ENCODE measurements around the gene H1-8. TPM values are rescaled to one million over a fixed set of nuclear protein-coding genes. Genes with fewer than 3 reads are reported as not detected.
"Not testable (repeated sequence)": the region's sequence is repeated elsewhere in the genome, so short reads cannot be mapped to it uniquely, and the experiment has no call there.

H1-8 gene
- total RNA-seq, 2 experiments from 2014 or later, result not detected

DNA sequence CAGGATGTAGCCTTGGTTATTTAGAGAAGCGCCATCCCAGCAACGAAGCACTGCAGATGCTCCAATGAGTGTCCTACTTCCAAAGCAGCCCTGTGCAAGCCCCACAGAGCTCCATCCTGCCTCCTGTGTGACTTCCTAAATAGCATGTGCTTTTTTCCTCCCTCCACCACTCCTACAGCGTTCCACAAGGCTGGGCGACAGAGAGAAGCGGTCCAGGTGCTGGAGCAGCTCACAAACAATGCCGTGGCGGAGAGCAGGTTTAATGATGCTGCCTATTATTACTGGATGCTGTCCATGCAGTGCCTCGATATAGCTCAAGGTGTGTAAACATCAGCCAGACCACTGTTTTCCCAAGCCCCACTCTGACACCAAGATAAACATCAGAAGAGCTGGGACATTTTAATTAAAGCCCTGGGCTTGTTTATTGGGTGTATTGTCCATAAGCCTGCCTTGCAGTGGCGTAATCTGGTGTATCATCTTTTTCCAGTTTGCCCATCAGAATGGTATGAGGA lies 36.7 kb upstream of the H1-8 start:
- H3K4me1 Mint-ChIP-seq, result no peaks in the 10 kb centered on the region
- H3K27ac Mint-ChIP-seq, result no peak overlapping the region
- no peaks in the 10 kb centered on the region for H3K36me3 Mint-ChIP-seq
- DNase-seq, result no peak
- H3K4me3 Mint-ChIP-seq, result no peak overlapping the region
- no peaks in the 10 kb centered on the region for H3K9me3 Mint-ChIP-seq
- no peaks in the 10 kb centered on the region for H3K27me3 Mint-ChIP-seq

DNA sequence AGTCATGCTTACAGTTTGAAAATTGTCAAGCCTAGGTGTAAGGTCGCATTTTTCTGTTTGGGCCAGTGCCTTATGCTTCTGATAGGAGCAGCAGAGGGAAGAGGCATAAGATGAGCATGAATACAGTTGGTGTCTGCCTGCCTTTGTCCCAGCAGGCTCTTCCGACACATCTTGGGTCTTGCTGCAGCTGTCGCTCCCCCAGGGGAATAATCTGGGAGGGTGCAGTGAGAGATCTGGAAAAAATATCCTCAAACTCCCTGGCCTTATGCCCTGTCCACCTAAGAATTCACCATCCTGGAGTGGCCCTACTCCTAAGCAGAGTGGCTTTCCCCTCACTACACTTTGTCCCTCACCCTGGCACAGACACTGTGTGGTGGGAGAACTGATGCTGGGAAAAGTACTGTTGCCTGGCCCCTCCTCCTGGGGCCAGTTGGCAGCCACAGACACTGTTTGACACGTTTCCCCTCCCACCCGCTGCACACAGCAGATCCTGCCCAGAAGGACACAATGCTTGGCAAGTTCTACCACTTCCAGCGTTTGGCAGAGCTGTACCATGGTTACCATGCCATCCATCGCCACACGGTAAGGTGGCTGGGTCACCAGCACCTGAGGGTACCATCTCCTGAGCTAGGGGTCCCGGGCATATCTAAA lies 35.7 kb upstream of the H1-8 start:
- Mint-ChIP-seq H3K4me3 (no peak overlapping the region), H3K36me3 (no peaks in the 10 kb centered on the region), H3K4me1 (no peaks in the 10 kb centered on the region), H3K27ac (no peak overlapping the region), H3K27me3 (no peaks in the 10 kb centered on the region), H3K9me3 (no peaks in the 10 kb centered on the region)
- no peak for DNase-seq

DNA sequence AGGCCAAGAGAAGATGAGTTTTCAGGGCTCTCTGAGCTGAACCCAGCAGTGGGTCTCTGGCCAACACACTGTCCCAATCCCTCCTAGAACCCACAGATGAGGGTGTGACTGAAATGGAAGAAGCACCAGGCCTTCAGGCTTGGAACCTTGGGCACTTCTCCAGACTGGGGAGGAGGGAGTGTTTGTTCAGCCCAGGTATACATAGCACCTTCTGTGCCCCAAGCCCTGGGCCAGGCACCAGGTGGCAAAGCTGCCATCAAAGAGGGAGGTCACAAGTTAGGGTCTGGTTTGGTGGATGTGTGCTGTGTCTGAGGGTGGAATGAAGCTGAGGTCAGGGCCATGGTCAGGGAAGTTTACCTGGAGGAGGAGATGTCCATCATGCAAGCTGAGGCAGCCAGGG lies 30.4 kb upstream of the H1-8 start:
- Mint-ChIP-seq H3K27me3 (no peaks in the 10 kb centered on the region), H3K4me1 (no peaks in the 10 kb centered on the region)

GRCh38 chr3:129513705-129514104 lies 29.3 kb upstream of the H1-8 start:
- DNase-seq, result no peak
- Mint-ChIP-seq H3K4me3 (no peak overlapping the region), H3K9me3 (no peaks in the 10 kb centered on the region), H3K4me1 (no peaks in the 10 kb centered on the region), H3K27ac (no peak overlapping the region), H3K36me3 (peaks cover 5% of the 10 kb centered on the region), H3K27me3 (no peaks in the 10 kb centered on the region)

More for the DNA sequence above, 30.4 kb upstream of the H1-8 start:
- Mint-ChIP-seq H3K9me3 (no peaks in the 10 kb centered on the region), H3K4me3 (no peak overlapping the region), H3K27ac (no peak overlapping the region), H3K36me3 (peaks cover 5% of the 10 kb centered on the region)
- DNase-seq, result no peak

- Mint-ChIP-seq H3K27ac (no peak overlapping the region), H3K4me3 (no peak overlapping the region), H3K36me3 (peaks cover 5% of the 10 kb centered on the region), H3K4me1 (no peaks in the 10 kb centered on the region), H3K9me3 (no peaks in the 10 kb centered on the region), H3K27me3 (no peaks in the 10 kb centered on the region)
- no peak for DNase-seq
Measured at GRCh38 chr3:129514110-129514509, 28.9 kb upstream of the H1-8 start.

DNA sequence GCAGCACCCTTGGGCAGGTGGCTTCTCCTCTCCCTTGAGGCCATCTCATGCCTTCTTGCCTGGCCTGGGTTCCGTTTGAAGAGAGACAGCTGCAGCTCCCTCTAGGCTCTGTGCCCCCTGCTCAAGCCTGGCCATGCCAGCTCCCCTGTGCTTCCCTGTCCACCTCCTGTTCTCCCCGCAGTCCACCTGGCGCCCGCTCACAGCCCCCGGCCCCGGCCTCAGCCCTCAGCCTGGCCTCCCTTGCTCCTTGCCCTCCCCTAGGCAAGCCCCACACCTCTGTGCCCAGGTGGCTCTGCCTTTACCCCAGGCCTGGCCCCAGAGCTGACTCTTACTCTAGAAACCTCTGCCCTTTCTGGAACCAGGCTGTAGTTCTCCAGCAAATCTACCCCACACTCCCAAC lies 28.4 kb upstream of the H1-8 start:
- no peaks in the 10 kb centered on the region for H3K4me1 Mint-ChIP-seq

DNA sequence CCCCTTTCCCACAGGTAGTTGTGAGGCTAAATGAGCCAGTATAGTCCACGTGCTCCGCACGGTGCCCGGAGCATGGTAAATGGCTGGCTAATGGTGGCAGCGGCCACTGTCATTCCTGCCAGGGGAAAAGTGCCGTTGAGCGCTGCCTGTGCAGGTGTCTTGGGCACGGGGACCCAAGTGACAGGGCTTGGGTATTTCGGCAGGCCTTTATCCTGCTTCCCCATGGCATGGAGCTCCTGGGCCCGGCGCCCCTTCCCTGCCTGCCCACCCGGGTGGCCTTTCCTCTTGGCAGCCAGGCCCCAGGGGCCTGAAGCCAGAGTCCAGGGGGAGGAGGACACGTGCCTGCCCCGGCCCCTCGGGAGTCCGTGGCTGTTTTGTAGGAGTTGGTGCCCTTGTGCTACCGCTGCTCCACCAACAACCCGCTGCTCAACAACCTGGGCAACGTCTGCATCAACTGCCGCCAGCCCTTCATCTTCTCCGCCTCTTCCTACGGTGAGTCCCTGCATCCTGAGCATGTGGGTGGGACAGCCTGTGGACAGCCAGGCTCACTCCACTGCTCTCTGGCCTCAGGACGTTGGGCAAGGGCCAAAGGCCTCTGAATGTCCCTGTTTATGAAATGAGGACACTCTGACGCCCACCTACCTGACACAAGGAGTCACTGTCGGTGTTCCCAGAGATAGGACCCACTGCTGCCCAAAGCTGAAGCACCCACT lies 27.7 kb upstream of the H1-8 start:
- H3K27me3 Mint-ChIP-seq, H3K4me1 Mint-ChIP-seq, H3K9me3 Mint-ChIP-seq: not testable (repeated sequence)

More for the DNA sequence above, 28.4 kb upstream of the H1-8 start:
- Mint-ChIP-seq H3K36me3 (peaks cover 5% of the 10 kb centered on the region), H3K9me3 (no peaks in the 10 kb centered on the region), H3K4me3 (no peak overlapping the region), H3K27me3 (no peaks in the 10 kb centered on the region), H3K27ac (no peak overlapping the region)
- DNase-seq, result no peak

DNA sequence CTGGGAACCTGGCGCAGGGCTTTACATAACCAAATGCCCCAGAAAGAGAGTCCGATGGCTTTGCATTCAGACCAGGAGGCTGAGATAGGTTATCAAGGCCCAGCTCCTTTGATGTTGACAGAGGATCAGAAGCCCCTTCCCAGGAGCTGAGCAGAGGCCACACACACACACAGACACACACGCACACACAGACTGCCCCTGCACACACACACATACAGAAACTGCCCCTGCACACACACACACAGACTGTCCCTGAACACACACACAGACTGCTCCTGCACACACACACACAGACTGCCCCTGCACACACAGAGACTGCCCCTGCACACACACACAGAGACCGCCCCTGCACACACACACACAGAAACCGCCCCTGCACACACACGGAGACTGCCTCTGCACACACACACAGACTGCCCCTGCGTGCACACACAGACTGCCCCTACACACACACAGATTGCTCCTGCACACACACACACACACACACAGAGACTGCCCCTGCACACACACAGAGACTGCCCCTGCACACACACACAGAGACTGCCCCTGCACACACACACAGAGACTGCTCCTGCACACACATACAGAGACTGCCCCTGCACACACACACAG lies 27.0 kb upstream of the H1-8 start:
- DNase-seq, H3K36me3 Mint-ChIP-seq, H3K4me1 Mint-ChIP-seq, H3K9me3 Mint-ChIP-seq, H3K27ac Mint-ChIP-seq, H3K4me3 Mint-ChIP-seq, H3K27me3 Mint-ChIP-seq: not testable (repeated sequence)

More for the DNA sequence above, 27.7 kb upstream of the H1-8 start:
- DNase-seq, H3K36me3 Mint-ChIP-seq, H3K27ac Mint-ChIP-seq, H3K4me3 Mint-ChIP-seq: not testable (repeated sequence)

DNA sequence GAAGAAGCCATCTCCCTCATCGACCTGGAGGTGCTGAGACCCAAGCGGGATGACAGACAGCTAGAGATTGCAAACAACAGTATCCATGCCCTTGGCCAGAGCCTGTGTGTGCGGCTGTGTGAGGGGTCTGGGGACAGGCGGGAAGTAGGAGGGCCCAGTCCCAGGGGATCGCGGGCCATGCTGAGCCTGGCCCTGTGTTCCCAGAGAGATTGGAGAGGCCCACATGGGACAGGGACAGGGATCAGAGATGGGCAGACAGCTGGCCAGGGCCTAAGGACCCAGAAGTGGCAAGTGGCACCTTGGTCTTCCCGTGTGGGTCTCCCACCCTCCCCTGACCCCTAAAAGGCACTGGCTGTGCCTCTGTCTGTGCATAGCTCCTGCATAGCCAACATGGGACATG lies 25.5 kb upstream of the H1-8 start:
- Mint-ChIP-seq H3K4me1 (no peaks in the 10 kb centered on the region), H3K4me3 (no peak overlapping the region), H3K36me3 (peaks cover 5% of the 10 kb centered on the region), H3K27ac (no peak overlapping the region), H3K27me3 (no peaks in the 10 kb centered on the region), H3K9me3 (no peaks in the 10 kb centered on the region)
- no peak for DNase-seq

DNA sequence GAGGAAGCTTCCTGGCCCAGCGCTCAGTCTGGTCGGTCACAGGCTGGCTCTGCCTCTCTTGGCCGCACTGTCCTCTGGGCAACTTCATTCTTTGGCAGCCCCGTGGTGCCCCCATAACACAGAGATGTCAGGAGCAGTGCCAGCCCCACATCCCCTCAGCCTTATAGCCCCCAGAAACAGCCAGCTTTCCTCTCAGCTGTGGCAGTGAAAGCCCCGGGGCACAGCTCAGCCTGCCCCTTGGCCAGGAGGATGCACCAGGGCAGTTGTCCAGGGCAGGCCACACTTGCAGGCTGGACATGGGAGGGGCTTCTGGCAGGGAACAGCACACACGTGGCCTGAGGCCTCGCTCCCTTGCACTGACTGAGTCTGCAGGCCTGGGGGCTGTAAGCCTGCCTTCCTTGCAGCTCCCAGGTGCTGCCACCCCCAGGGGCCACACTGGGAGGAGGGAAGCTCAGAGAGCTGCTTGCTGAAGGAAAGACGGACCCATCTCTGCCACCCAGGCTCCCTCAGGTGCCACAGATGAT lies 24.9 kb upstream of the H1-8 start:
- DNase-seq, result no peak
- no peaks in the 10 kb centered on the region for H3K27me3 Mint-ChIP-seq
- no peak overlapping the region for H3K27ac Mint-ChIP-seq
- no peak overlapping the region for H3K4me3 Mint-ChIP-seq
- H3K9me3 Mint-ChIP-seq, result no peaks in the 10 kb centered on the region
- H3K4me1 Mint-ChIP-seq, result no peaks in the 10 kb centered on the region
- H3K36me3 Mint-ChIP-seq, result peaks cover 5% of the 10 kb centered on the region

DNA sequence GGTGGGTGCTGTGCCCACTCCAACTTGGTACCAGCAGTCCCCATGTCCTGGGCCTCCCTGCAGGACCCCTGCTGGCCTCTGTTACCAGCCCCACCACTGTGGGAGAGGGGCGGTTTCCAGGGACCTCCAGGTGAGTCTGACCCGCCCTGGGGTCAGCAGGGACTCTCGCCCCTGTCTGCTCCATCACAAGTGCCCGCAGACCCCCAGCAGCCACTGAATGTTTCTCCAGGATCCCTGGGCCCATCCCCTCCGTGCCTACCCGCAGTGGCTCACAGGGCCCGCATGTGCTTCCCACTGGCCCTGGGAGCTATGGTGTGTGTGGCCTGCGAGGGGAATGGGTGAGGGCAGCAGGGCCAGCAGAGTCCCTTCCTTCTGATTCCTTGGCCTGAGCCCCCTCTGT lies 24.4 kb upstream of the H1-8 start:
- Mint-ChIP-seq H3K9me3 (no peaks in the 10 kb centered on the region), H3K36me3 (peaks cover 5% of the 10 kb centered on the region), H3K4me1 (no peaks in the 10 kb centered on the region), H3K27ac (no peak overlapping the region), H3K27me3 (no peaks in the 10 kb centered on the region), H3K4me3 (no peak overlapping the region)
- no peak for DNase-seq

GRCh38 chr3:129519449-129519848 lies 23.5 kb upstream of the H1-8 start:
- no peak for DNase-seq
- H3K4me1 Mint-ChIP-seq, result no peaks in the 10 kb centered on the region
- H3K27me3 Mint-ChIP-seq, result no peaks in the 10 kb centered on the region
- no peaks in the 10 kb centered on the region for H3K9me3 Mint-ChIP-seq
- peaks cover 5% of the 10 kb centered on the region for H3K36me3 Mint-ChIP-seq
- no peak overlapping the region for H3K27ac Mint-ChIP-seq
- H3K4me3 Mint-ChIP-seq, result no peak overlapping the region

- Mint-ChIP-seq H3K27me3 (no peaks in the 10 kb centered on the region), H3K27ac (no peak overlapping the region), H3K36me3 (peaks cover 5% of the 10 kb centered on the region), H3K4me1 (no peaks in the 10 kb centered on the region), H3K4me3 (no peak overlapping the region), H3K9me3 (no peaks in the 10 kb centered on the region)
- no peak for DNase-seq
Measured at GRCh38 chr3:129519896-129520715, 22.9 kb upstream of the H1-8 start.

GRCh38 chr3:129520960-129521359 lies 22.0 kb upstream of the H1-8 start:
- Mint-ChIP-seq H3K9me3 (no peaks in the 10 kb centered on the region), H3K4me1 (no peaks in the 10 kb centered on the region), H3K27ac (no peak overlapping the region), H3K27me3 (no peaks in the 10 kb centered on the region), H3K4me3 (no peak overlapping the region), H3K36me3 (peaks cover 3% of the 10 kb centered on the region)
- no peak for DNase-seq

- Mint-ChIP-seq H3K36me3 (no peaks in the 10 kb centered on the region), H3K4me3 (no peak overlapping the region), H3K4me1 (no peaks in the 10 kb centered on the region), H3K9me3 (no peaks in the 10 kb centered on the region), H3K27me3 (no peaks in the 10 kb centered on the region), H3K27ac (no peak overlapping the region)
- no peak for DNase-seq
Measured at GRCh38 chr3:129521611-129522010, 21.4 kb upstream of the H1-8 start.
